ENCODE data around the gene ZNF331. TPM values are rescaled to one million over a fixed set of nuclear protein-coding genes. Genes with fewer than 3 reads are reported as not detected.

The ZNF331 gene
- polyA plus RNA-seq, 3 donors = 6.6 to 42.4 (median 9.5) TPM

DNA sequence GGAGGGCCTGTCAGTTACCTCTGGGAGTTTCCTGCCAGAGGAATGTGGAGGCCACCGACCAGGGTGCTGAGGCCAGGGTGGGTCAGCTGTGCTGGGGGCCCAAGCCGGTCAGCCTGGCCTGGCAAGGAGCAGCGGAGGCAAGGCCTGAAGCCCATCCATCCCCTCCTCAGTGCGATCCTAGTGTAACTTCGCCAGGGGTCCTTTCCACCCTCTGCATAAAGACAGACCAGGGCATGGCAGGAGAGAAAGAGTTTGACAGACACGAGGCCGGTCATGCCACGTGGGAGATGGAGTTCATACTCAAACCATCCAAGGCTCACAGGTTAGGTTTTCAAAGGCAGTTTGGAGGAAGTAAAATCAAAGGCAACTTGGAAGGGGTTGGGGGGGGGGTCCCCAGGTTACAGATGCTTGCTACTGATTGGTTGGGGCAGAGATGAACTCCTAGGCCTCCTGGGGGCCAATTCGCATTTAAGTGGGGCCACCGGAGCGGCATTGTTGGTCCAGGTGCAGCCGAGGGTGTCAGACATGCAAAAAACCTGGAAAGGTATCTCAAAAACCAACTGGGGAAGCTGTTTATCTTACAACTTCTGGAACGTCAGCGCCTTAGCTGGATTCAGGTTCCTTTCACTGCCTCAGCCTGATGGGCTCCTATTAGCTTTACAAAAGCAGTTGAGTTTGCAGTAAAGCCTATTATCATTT, 57.0 kb downstream of the ZNF331 start:
- H3K9me3 ChIP-seq (replicated peaks in 1 of 2; ENCODE audit: control insufficient read depth in 1 of 2, insufficient read depth in 1 of 2, low read length in 2 of 2) = no peaks in the 10 kb centered on the region
- H3K4me1 ChIP-seq (ENCODE audit: control insufficient read depth in 1 of 2, insufficient read depth in 2 of 2, low read length in 2 of 2) = no peaks in the 10 kb centered on the region
- Mint-ChIP-seq H3K27me3 (ENCODE audit: low read depth in 3 of 3) (peaks cover 0 to 2% (median 0%) of the 10 kb centered on the region in 3 donors), H3K9me3 (peaks cover 0 to 6% (median under 1%) of the 10 kb centered on the region in 7 donors), H3K36me3 (no peaks in the 10 kb centered on the region), H3K4me1 (no peaks in the 10 kb centered on the region), H3K4me3 (no peak overlapping the region), H3K27ac (no peak overlapping the region)
- no peaks in the 10 kb centered on the region for H4K20me1 ChIP-seq (ENCODE audit: insufficient read depth, low read length)
- DNase-seq = no peak
- H3K27me3 ChIP-seq (ENCODE audit: control insufficient read depth in 2 of 2, insufficient read depth in 2 of 2, low read length in 2 of 2) = no peaks in the 10 kb centered on the region
- H3K27ac ChIP-seq (ENCODE audit: low read depth in 1 of 2, low read length in 2 of 2) = no peak overlapping the region
- 98% methylated on average over 9 of the region's 14 CpGs for WGBS (ENCODE audit: insufficient coverage)
- no peak overlapping the region for H3K4me2 ChIP-seq (replicated peaks; ENCODE audit: extremely low read depth, low read length, poor library complexity, severe bottlenecking)
- H3K36me3 ChIP-seq (replicated peaks in 1 of 2; ENCODE audit: control insufficient read depth in 1 of 2, insufficient read depth in 2 of 2, low read length in 2 of 2) = no peaks in the 10 kb centered on the region
- intact Hi-C loops (cut with micrococcal nuclease) = no loop called here
- no peak for TF ChIP-seq CTCF (IDR thresholded peaks at IDR 0.05)
- no peaks in the 10 kb centered on the region for H3K79me2 ChIP-seq (ENCODE audit: insufficient read depth, low read length)
- H2AFZ ChIP-seq (ENCODE audit: insufficient read depth, low read depth, low read length, poor library complexity, severe bottlenecking) = no peak overlapping the region
- H3K9ac ChIP-seq (ENCODE audit: insufficient read depth, low read length, poor library complexity, severe bottlenecking) = no peak overlapping the region
- H3K4me3 ChIP-seq (replicated peaks in 1 of 3; ENCODE audit: low read depth in 2 of 3, low read length in 3 of 3) = no peak overlapping the region

- no peak overlapping the region for H2AFZ ChIP-seq (ENCODE audit: insufficient read depth, low read depth, low read length, poor library complexity, severe bottlenecking)
- no peaks in the 10 kb centered on the region for H3K79me2 ChIP-seq (ENCODE audit: insufficient read depth, low read length)
- H4K20me1 ChIP-seq (ENCODE audit: insufficient read depth, low read length) = no peaks in the 10 kb centered on the region
- H3K9ac ChIP-seq (ENCODE audit: insufficient read depth, low read length, poor library complexity, severe bottlenecking) = no peak overlapping the region
- H3K27ac ChIP-seq (ENCODE audit: low read depth in 1 of 2, low read length in 2 of 2) = no peak overlapping the region
- intact Hi-C loops (cut with micrococcal nuclease) = no loop called here
- H3K36me3 ChIP-seq (replicated peaks in 1 of 2; ENCODE audit: control insufficient read depth in 1 of 2, insufficient read depth in 2 of 2, low read length in 2 of 2) = no peaks in the 10 kb centered on the region
- no peak for DNase-seq
- no peaks in the 10 kb centered on the region for H3K9me3 ChIP-seq (replicated peaks in 1 of 2; ENCODE audit: control insufficient read depth in 1 of 2, insufficient read depth in 1 of 2, low read length in 2 of 2)
- H3K4me3 ChIP-seq (replicated peaks in 1 of 3; ENCODE audit: low read depth in 2 of 3, low read length in 3 of 3) = no peak overlapping the region
- no peaks in the 10 kb centered on the region for H3K4me1 Mint-ChIP-seq
- peaks cover 0 to 6% (median 0%) of the 10 kb centered on the region in 7 donors for H3K9me3 Mint-ChIP-seq
- H3K27ac Mint-ChIP-seq = no peak overlapping the region
- WGBS (ENCODE audit: insufficient coverage) = 90% methylated on average over 8 of the region's 9 CpGs
- H3K4me1 ChIP-seq (ENCODE audit: control insufficient read depth in 1 of 2, insufficient read depth in 2 of 2, low read length in 2 of 2) = no peaks in the 10 kb centered on the region
- H3K4me2 ChIP-seq (replicated peaks; ENCODE audit: extremely low read depth, low read length, poor library complexity, severe bottlenecking) = no peak overlapping the region
- H3K4me3 Mint-ChIP-seq = no peak overlapping the region
- H3K27me3 ChIP-seq (ENCODE audit: control insufficient read depth in 2 of 2, insufficient read depth in 2 of 2, low read length in 2 of 2) = no peaks in the 10 kb centered on the region
- H3K36me3 Mint-ChIP-seq = no peaks in the 10 kb centered on the region
- H3K27me3 Mint-ChIP-seq (ENCODE audit: low read depth in 3 of 3) = peaks cover 0 to 2% (median 0%) of the 10 kb centered on the region in 3 donors
- TF ChIP-seq CTCF (IDR thresholded peaks at IDR 0.05) = no peak
These were observed 57.5 kb downstream of the ZNF331 start for GRCh38 chr19:53595510-53595867.

All from CD14-positive monocyte (primary cell).